Measurements from ENCODE around the gene TMTC2.

DNA sequence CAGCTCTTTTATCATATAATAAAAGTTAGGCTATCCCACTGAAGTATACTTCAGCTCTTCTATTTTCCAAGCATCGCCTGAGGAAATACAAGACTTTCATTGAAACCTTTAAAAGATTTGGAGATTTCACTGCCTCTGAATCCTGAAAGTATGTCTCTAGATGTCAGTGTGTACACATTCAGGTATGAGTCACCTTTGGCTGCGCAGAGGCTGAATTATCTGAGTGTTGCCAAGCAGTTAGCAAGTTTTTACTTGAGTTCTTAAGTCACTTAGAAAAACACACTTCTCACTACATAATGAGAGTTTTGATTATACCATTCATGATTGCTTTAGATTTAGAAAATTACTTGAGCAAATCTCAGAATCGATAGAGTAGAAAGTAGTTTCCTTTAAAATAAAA, 210.3 kb downstream of the TMTC2 start:
- TF ChIP-seq GATA2 (IDR thresholded peaks at IDR 0.05; ENCODE audit: low read depth, low read length), result no peak
- no peak for TF ChIP-seq GATA3 (IDR thresholded peaks at IDR 0.05; ENCODE audit: low read depth, low read length)
